OCI-LY7 (cell line): ENCODE data around the gene ADGRD1.

Experiments used
- CTCF ChIP-seq: fragments of 200-600 bp; sonication (generic); conservative IDR thresholded peaks from 2 replicates; pipeline ENCODE4 v1.5.1; 2014; ENCODE audit warnings: mild to moderate bottlenecking, antibody characterized with exemption, low read length, moderate library complexity, mixed read lengths
- EZH2phosphoT487 ChIP-seq: fragments of 200-600 bp; sonication (generic); IDR thresholded peaks from 2 replicates; pipeline ENCODE4 v1.6.1; 2018; ENCODE audit warnings: low read depth, borderline replicate concordance, mild to moderate bottlenecking, mixed run types, antibody characterized with exemption, low read length, moderate library complexity, mixed read lengths

DNA sequence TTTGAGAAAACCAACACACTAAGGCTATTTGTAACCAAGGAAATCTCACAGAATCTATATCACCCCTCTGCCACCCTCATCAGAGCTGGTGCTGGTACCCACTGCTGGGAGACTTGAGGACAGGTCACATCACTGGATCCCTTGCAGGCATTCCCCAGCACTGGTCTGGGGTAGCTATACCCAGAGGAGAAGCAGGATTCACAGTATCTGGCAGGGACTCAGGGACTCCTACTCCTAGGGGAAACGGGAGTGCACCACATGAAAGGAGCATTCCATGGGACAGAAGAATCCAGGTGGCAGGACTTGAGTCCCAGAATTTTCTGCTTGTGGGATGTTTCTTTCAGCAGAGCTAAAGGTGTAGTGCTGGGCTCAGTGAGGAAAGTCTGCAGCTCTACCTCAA is 223.2 kb downstream of the ADGRD1 start:
- TF ChIP-seq CTCF: no peak
- no peak for TF ChIP-seq EZH2phosphoT487
